ENCODE measurements around the gene LVRN.

The LVRN gene

GRCh38 chr5:115949096-115949495 is 13.2 kb upstream of the LVRN start:
- H3K4me1 ChIP-seq (ENCODE audit: control insufficient read depth in 1 of 2, insufficient read depth in 1 of 2, low read depth in 1 of 2, low read length in 1 of 2): peaks cover 18 to 20% of the 10 kb centered on the region in 2 experiments
- TF ChIP-seq CTCF (IDR thresholded peaks at IDR 0.05): no peak
- no peaks in the 10 kb centered on the region for H3K9me3 ChIP-seq
- no peak overlapping the region for H3K4me3 ChIP-seq (ENCODE audit: low read depth in 1 of 2, low read length in 1 of 2)
- no peak overlapping the region for H3K27ac ChIP-seq
- H3K36me3 ChIP-seq: no peaks in the 10 kb centered on the region
- peaks cover 24% of the 10 kb centered on the region for H3K27me3 ChIP-seq

DNA sequence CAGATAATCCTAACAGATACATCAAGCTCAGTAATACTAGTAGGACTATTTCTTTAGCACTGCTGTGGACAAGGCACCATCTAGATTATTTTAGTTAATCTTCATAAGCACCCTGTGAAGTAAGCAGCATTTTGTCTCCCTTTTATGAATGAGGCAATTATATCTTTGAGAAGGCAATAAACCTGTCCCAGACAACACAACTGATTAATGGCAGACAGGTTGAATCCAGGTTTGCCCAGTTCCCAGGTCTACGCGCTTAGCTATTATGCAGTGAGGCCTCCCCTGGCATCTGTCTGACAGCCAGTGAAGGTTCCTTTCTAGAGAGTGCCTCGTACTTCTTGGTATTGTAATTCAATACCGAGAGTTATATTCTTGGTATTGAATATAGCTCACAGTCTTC is 9.7 kb upstream of the LVRN start:
- H3K27me3 ChIP-seq: peaks cover 59% of the 10 kb centered on the region
- H3K4me3 ChIP-seq (ENCODE audit: low read depth in 1 of 2, low read length in 1 of 2): no peak overlapping the region
- no peaks in the 10 kb centered on the region for H3K9me3 ChIP-seq
- H3K4me1 ChIP-seq (ENCODE audit: control insufficient read depth in 1 of 2, insufficient read depth in 1 of 2, low read depth in 1 of 2, low read length in 1 of 2): peaks cover 15 to 20% of the 10 kb centered on the region in 2 experiments
- no peaks in the 10 kb centered on the region for H3K36me3 ChIP-seq
- no peak overlapping the region for H3K27ac ChIP-seq
- no peak for TF ChIP-seq CTCF (IDR thresholded peaks at IDR 0.05)

GRCh38 chr5:115954144-115954543 is 8.1 kb upstream of the LVRN start:
- Histone ChIP-seq H3K27ac (no peak overlapping the region), H3K9me3 (no peaks in the 10 kb centered on the region), H3K4me1 (ENCODE audit: control insufficient read depth in 1 of 2, insufficient read depth in 1 of 2, low read depth in 1 of 2, low read length in 1 of 2) (peaks cover 0 to 4% of the 10 kb centered on the region in 2 experiments), H3K36me3 (no peaks in the 10 kb centered on the region), H3K4me3 (ENCODE audit: low read depth in 1 of 2, low read length in 1 of 2) (no peak overlapping the region), H3K27me3 (peaks cover 74% of the 10 kb centered on the region)
- no peak for TF ChIP-seq CTCF (IDR thresholded peaks at IDR 0.05)

- TF ChIP-seq CTCF (IDR thresholded peaks at IDR 0.05): no peak
- Histone ChIP-seq H3K27ac (no peak overlapping the region), H3K4me3 (ENCODE audit: low read depth in 1 of 2, low read length in 1 of 2) (no peak overlapping the region), H3K27me3 (peaks cover 99% of the 10 kb centered on the region), H3K9me3 (no peaks in the 10 kb centered on the region), H3K4me1 (ENCODE audit: control insufficient read depth in 1 of 2, insufficient read depth in 1 of 2, low read depth in 1 of 2, low read length in 1 of 2) (peaks cover 8 to 12% of the 10 kb centered on the region in 2 experiments), H3K36me3 (no peaks in the 10 kb centered on the region)
These were observed 5.3 kb upstream of the LVRN start for GRCh38 chr5:115956957-115957356.

DNA sequence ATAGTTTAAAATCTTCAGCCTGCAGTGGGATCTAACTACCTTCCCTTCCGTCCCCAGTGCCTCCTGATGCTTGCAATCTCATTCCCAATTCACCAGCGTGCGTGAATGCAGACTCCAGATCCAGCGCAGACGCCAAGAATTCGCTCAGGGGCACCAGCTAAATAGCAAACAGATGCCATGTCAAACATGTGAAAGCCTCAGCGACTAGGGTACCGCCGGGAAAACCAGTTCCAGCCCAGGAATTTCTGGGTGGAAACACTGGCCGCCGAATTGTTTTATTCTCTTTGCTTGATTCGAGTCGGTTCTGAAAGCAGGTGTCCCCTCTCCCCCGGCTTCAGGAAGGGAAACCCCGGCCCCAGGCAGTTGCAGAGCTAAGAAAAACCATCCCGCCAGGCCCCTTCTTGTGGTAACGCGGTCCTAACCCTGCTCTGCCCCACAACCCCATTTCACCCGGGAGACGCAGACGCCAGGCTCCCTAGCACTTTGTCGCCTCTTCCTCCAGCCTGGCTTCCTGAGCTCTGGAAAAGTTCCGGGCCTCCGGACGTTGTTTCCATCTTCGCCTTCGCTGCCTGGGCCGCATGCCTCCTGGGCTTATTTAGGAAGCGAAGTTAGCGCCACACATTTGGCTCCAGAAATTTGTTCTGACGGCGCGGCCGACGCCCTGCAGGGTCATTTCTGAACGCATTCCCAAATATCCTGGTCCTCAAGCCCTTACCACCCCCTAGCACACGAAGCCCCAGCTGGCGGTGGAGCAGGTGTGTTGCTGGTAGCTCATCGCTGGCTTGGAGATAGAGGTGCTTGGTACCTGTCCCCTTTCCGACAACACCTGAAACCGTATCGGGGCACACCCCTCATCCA is 665 bp upstream of the LVRN start:
- H3K4me3 ChIP-seq (ENCODE audit: low read depth in 1 of 2, low read length in 1 of 2): peak overlapping the region; percentile 54 to 56
- H3K27me3 ChIP-seq: peaks cover 97% of the 10 kb centered on the region
- peaks cover 39 to 44% of the 10 kb centered on the region in 2 experiments for H3K4me1 ChIP-seq (ENCODE audit: control insufficient read depth in 1 of 2, insufficient read depth in 1 of 2, low read depth in 1 of 2, low read length in 1 of 2)
- no peak for TF ChIP-seq CTCF (IDR thresholded peaks at IDR 0.05)
- H3K27ac ChIP-seq: no peak overlapping the region
- H3K36me3 ChIP-seq: no peaks in the 10 kb centered on the region
- no peaks in the 10 kb centered on the region for H3K9me3 ChIP-seq

Data from neutrophil (primary cell).